Natural killer cell (primary cell): ENCODE results near the gene GSTA3. TPM values are rescaled to one million over a fixed set of nuclear protein-coding genes. Genes with fewer than 3 reads are reported as not detected.

ENCODE experiments used
- ATAC-seq, 3 donors: fragments of 150-1000 bp in 2 of 3; fragments of 200-7000 bp in 1 of 3; cut with Tn5 transposase; 1 replicate in 1 of 3; 2 replicates in 2 of 3; pipeline ENCODE4 v1.10.0; 2021; ENCODE audit warnings: mild to moderate bottlenecking in 2 of 3, moderate library complexity in 2 of 3
- DNase-seq, 2 donors: peaks; one replicate each; pipeline versions ENCODE4 v3.0.0 to v3.0.0-alpha.2; 2013 to 2021; ENCODE audit warnings: mixed read lengths in 1 of 2
- H3K27ac ChIP-seq: one replicate; pipeline ENCODE4 v1.5.1; 2013; ENCODE audit warnings: mild to moderate bottlenecking, low read length
- H3K27me3 ChIP-seq: one replicate; pipeline ENCODE4 v1.6.1; 2013; ENCODE audit warnings: low read length; ENCODE audit not compliant: control insufficient read depth, insufficient read depth
- H3K36me3 ChIP-seq: one replicate; pipeline ENCODE4 v1.6.1; 2013; ENCODE audit warnings: low read length; ENCODE audit not compliant: control insufficient read depth, insufficient read depth
- H3K4me1 ChIP-seq: one replicate; pipeline ENCODE4 v1.6.1; 2013; ENCODE audit warnings: low read length; ENCODE audit not compliant: control insufficient read depth, insufficient read depth
- H3K4me3 ChIP-seq: one replicate; pipeline ENCODE4 v1.5.1; 2013; ENCODE audit warnings: low read length
- H3K9me3 ChIP-seq: one replicate; pipeline ENCODE4 v1.6.1; 2013; ENCODE audit warnings: low read length; ENCODE audit not compliant: control insufficient read depth, insufficient read depth
- H3K27ac Mint-ChIP-seq, 2 donors: one replicate each; pipeline ENCODE4 v1.8.0; 2022; ENCODE audit warnings: mild to moderate bottlenecking in 2 of 2, mixed read lengths in 2 of 2, moderate library complexity in 1 of 2
- H3K27me3 Mint-ChIP-seq, 2 donors: one replicate each; pipeline ENCODE4 v1.8.0; 2022; ENCODE audit warnings: low read depth in 2 of 2, mixed read lengths in 2 of 2
- H3K36me3 Mint-ChIP-seq: one replicate; pipeline ENCODE4 v1.8.0; 2022; ENCODE audit warnings: mixed read lengths
- H3K4me1 Mint-ChIP-seq, 2 donors: one replicate each; pipeline ENCODE4 v1.8.0; 2022; ENCODE audit warnings: mixed read lengths in 2 of 2
- H3K4me3 Mint-ChIP-seq: one replicate; pipeline ENCODE4 v1.8.0; 2022; ENCODE audit warnings: mild to moderate bottlenecking, moderate library complexity, mixed read lengths
- H3K9me3 Mint-ChIP-seq, 2 donors: one replicate each; pipeline ENCODE4 v1.8.0; 2022; ENCODE audit warnings: mixed read lengths in 2 of 2
- WGBS: methylation state at CpG from one replicate; pipeline ENCODE4 v1.1.7; 2013; ENCODE audit warnings: missing lambda C conversion rate; ENCODE audit not compliant: insufficient coverage; 5-methylcytosine and 5-hydroxymethylcytosine counted together
- intact Hi-C: fragments of 100-400 bp; cut with micrococcal nuclease; formaldehyde crosslinking; loops from one replicate; pipeline ENCODE4 v1.14.2; 2022
- total RNA-seq, 4 donors: library from RNA; stranded (reverse); fragments of 120-200 nt in 1 of 4; gene quantifications; one replicate each; pipeline versions ENCODE4 v1.2.3 to v1.2.4, GENCODE V29; 2013 to 2022
- TF ChIP-seq, protein P1 (sequence below): fragments of 200-600 bp; IDR thresholded peaks from one replicate; pipeline ENCODE4 v1.8.0; 2022; ENCODE audit warnings: antibody characterized with exemption

GSTA3 gene
- total RNA-seq, 3 donors from 2014 or later (not counting 1 experiment from before 2014, with no cell fraction given), result not detected

- 97% methylated on average over 6 of the region's 6 CpGs for WGBS
- ATAC-seq, result no peak
- Histone ChIP-seq H3K27ac (no peak overlapping the region), H3K9me3 (no peaks in the 10 kb centered on the region), H3K4me3 (no peak overlapping the region), H3K27me3 (no peaks in the 10 kb centered on the region), H3K4me1 (no peaks in the 10 kb centered on the region), H3K36me3 (no peaks in the 10 kb centered on the region)
- Mint-ChIP-seq H3K4me3 (no peak overlapping the region), H3K9me3 (no peaks in the 10 kb centered on the region), H3K27me3 (peaks cover 12 to 31% of the 10 kb centered on the region in 2 donors), H3K27ac (no peak overlapping the region), H3K4me1 (no peaks in the 10 kb centered on the region), H3K36me3 (no peaks in the 10 kb centered on the region)
- intact Hi-C loops, result no loop called here
- TF ChIP-seq, protein P1, sequence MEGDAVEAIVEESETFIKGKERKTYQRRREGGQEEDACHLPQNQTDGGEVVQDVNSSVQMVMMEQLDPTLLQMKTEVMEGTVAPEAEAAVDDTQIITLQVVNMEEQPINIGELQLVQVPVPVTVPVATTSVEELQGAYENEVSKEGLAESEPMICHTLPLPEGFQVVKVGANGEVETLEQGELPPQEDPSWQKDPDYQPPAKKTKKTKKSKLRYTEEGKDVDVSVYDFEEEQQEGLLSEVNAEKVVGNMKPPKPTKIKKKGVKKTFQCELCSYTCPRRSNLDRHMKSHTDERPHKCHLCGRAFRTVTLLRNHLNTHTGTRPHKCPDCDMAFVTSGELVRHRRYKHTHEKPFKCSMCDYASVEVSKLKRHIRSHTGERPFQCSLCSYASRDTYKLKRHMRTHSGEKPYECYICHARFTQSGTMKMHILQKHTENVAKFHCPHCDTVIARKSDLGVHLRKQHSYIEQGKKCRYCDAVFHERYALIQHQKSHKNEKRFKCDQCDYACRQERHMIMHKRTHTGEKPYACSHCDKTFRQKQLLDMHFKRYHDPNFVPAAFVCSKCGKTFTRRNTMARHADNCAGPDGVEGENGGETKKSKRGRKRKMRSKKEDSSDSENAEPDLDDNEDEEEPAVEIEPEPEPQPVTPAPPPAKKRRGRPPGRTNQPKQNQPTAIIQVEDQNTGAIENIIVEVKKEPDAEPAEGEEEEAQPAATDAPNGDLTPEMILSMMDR, result no peak
- no peak for DNase-seq
Measured at GRCh38 chr6:52929321-52930164, 20.0 kb upstream of the GSTA3 start.

- H3K27ac ChIP-seq, result no peak overlapping the region
- Mint-ChIP-seq H3K4me1 (no peaks in the 10 kb centered on the region), H3K36me3 (no peaks in the 10 kb centered on the region), H3K27me3 (peaks cover 20 to 30% of the 10 kb centered on the region in 2 donors), H3K9me3 (no peaks in the 10 kb centered on the region), H3K4me3 (no peak overlapping the region), H3K27ac (no peak overlapping the region)
- no peaks in the 10 kb centered on the region for H3K9me3 ChIP-seq
- no peaks in the 10 kb centered on the region for H3K27me3 ChIP-seq
- H3K4me1 ChIP-seq, result no peaks in the 10 kb centered on the region
- no peaks in the 10 kb centered on the region for H3K36me3 ChIP-seq
- no peak overlapping the region for H3K4me3 ChIP-seq
- TF ChIP-seq, protein P1, result no peak
- DNase-seq, result no peak
- no peak for ATAC-seq
- intact Hi-C loops, result no loop called here
- 92% methylated on average over 7 of the region's 8 CpGs for WGBS
Measured at GRCh38 chr6:52927451-52927850, 18.0 kb upstream of the GSTA3 start.

DNA sequence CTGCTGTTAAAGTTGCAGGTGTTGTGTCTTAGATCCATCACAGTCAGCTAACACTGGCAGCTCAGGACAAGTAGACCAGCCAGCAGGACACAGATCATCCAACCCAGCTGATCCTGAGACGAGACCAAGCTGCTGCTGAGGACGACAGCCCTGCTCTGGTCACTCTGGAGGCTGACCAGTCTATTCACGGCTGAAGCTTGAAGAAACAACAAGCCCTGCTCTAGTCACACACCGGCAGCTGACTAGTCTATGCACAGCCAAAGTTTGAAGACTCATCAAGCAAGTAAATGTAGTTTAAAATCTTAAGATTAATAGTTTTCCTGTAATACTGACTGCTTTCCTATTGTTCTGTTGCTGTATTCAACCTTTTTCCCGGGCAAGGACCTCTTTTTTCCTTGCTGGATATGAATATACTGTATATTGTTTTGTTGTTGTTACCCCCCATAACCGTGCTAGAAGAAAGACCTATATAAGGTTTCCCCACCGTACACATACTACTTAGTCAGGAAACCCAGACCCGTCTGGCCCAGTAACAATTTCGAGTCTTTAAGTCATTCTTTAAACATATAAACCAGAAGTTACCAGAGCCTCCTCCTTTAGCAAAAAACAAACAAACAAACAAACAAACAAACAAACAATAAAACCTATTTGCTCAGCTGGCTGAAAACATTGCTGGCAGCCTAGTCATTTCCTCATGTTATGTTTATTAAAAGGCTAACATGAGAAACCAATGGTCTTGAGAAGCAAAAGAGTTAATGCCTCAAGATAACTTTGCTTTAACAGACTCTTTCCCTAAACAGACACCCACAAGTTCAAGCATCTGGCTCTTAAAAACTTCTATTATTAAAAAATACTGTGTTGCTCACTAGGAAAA lies 16.7 kb upstream of the GSTA3 start:
- no peaks in the 10 kb centered on the region for H3K4me1 Mint-ChIP-seq
- ATAC-seq (no peak), DNase-seq (no peak)
- H3K27ac Mint-ChIP-seq, result no peak overlapping the region
- peaks cover 20 to 30% of the 10 kb centered on the region in 2 donors for H3K27me3 Mint-ChIP-seq
- H3K4me3 Mint-ChIP-seq, result no peak overlapping the region
- no peaks in the 10 kb centered on the region for H3K9me3 Mint-ChIP-seq
- H3K27ac ChIP-seq, result no peak overlapping the region
- no peaks in the 10 kb centered on the region for H3K4me1 ChIP-seq
- TF ChIP-seq, protein P1, result no peak
- H3K36me3 ChIP-seq, result no peaks in the 10 kb centered on the region
- no peaks in the 10 kb centered on the region for H3K9me3 ChIP-seq
- intact Hi-C loops, result no loop called here
- no peaks in the 10 kb centered on the region for H3K36me3 Mint-ChIP-seq
- 86% methylated on average over 8 of the region's 9 CpGs for WGBS
- H3K27me3 ChIP-seq, result no peaks in the 10 kb centered on the region
- H3K4me3 ChIP-seq, result no peak overlapping the region
